22Rv1 (cell line): ENCODE results near the gene GABARAP.

ENCODE experiments used
- CTCF ChIP-seq: fragments of 450-650 bp; IDR thresholded peaks from 2 replicates; pipeline ENCODE4 v1.5.1; 2017; ENCODE audit warnings: mild to moderate bottlenecking
- ZFX ChIP-seq: fragments of 450-650 bp; IDR thresholded peaks from 2 replicates; pipeline ENCODE4 v1.6.1; 2017; ENCODE audit warnings: antibody characterized with exemption, borderline replicate concordance

GRCh38 chr17:7222093-7222971, 19.9 kb downstream of the GABARAP start:
- TF ChIP-seq ZFX (no peak), CTCF (no peak)
